Stimulated activated CD8-positive, alpha-beta memory T cell treated with anti-CD3 and anti-CD28 coated beads, Interleukin-15, amount 100 ng/mL, for 24 hours (primary cell): ENCODE data around the gene VWA5B1.
"Not testable (repeated sequence)": the region's sequence is repeated elsewhere in the genome, so short reads cannot be mapped to it uniquely, and the experiment has no call there.

Source experiments
- DNase-seq: peaks from one replicate; pipeline ENCODE4 v3.0.0-alpha.2; 2020; ENCODE audit warnings: low read depth

The VWA5B1 gene

GRCh38 chr1:20279509-20279908, 11.2 kb upstream of the VWA5B1 start:
- DNase-seq: no peak

DNA sequence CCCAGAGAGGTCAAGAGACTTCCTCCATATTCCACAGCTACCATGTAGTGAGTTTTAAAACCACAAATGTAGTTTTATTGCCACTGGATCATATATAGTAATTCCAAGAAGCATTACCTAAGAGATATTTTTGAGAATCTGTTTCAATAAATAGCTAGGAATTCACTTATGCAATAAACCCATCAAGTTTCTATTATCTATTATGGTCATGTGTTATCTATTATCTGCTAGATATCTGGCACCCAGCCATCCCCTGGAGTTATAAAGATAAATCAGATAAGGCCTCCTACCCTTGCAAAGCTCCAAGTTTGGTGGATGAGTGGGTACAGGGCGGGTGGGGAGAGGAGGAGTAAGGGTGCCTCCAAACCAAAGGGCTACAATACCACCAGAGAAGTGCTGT, 10.3 kb upstream of the VWA5B1 start:
- DNase-seq: no peak

DNA sequence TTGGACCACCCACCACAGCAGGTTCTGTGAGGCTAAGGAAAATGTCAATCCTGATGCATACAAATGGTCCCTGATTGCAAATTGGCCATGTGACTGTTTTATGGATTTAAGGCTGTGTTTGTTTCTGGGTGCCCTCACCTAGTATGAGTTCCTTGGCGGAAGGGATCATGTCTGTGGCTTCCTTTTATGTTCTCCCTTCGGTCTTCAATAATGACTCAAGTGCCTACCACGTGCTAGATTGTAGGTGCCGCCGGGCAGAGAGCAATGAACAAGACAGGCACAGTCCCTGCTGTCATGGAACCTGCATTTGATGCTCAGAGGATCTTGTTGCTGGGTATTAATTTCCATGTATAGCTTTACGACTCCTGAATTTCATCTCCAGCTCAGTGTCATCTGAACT, 9.8 kb upstream of the VWA5B1 start:
- DNase-seq: no peak

DNA sequence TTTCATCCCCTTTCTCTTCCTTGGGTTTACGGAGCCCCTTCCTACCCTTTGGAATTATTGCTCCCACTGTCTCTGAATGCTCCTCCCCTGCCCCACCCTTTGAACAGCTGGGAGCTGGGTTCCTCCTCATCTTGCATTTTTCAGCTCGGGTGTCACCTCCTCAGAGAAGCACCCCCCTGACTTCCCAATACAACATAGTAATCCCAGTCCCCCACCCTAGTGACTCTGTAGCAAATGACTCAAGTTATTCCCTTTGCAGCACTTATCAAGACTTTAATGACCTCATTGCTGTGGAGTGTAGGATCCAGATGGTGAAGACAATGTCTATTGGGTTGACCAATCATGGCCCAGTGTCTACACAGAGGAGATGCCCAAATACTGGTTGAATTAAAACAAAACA, 8.9 kb upstream of the VWA5B1 start:
- DNase-seq: no peak

GRCh38 chr1:20282533-20282932, 8.1 kb upstream of the VWA5B1 start:
- DNase-seq: no peak

- DNase-seq: no peak
Measured at GRCh38 chr1:20284046-20284445, 6.6 kb upstream of the VWA5B1 start.

DNA sequence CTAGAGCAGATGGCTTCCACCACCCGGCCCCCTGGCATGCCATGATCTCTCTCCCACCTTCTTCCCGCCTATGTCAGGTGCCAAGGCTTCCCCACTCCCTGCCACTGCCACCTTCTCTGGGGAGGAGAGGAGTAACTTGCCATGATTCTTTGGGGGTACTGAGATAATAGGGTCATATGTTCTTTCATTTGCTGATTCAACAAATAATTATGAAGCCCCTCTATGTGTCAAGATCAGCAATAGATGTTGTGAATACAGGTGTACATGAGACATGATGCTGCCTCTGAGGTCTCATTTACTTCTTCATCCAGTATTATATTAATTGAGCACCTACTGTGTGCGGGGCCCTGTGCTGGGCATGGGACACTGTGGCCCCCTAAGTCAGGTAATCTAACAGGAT, 6.0 kb upstream of the VWA5B1 start:
- no peak for DNase-seq

- no peak for DNase-seq
Measured at GRCh38 chr1:20285510-20285909, 5.2 kb upstream of the VWA5B1 start.

GRCh38 chr1:20287696-20288095, 3.0 kb upstream of the VWA5B1 start:
- not testable (repeated sequence) for DNase-seq

DNA sequence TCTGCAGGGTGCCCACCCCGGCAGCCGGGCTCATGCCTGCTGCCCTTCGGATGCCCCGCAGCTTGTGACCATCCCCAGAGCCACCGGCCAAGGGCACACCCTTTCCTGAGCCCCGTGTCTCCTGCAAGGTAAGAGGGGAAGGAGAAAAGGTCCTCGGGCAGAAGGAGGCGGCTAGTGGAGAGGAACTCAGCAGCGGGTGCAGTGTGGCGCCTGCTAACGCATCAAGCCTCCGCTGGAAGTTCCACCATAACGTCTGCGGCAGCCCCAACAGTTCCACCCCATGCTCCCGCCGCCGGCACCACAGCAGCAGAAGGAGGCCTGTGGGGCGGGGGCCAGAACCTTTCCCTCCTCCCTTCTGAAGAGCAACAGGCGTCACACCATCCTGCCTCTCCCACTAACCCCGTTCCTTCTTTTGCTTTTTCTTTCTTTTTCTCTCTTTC, 990 bp downstream of the VWA5B1 start:
- no peak for DNase-seq

- DNase-seq: no peak
Measured at GRCh38 chr1:20298626-20299025, 8.0 kb downstream of the VWA5B1 start.

GRCh38 chr1:20301463-20302107, 10.9 kb downstream of the VWA5B1 start:
- DNase-seq: no peak

GRCh38 chr1:20302108-20302471, 11.4 kb downstream of the VWA5B1 start:
- no peak for DNase-seq

GRCh38 chr1:20307026-20307425, 16.4 kb downstream of the VWA5B1 start:
- DNase-seq: no peak

DNA sequence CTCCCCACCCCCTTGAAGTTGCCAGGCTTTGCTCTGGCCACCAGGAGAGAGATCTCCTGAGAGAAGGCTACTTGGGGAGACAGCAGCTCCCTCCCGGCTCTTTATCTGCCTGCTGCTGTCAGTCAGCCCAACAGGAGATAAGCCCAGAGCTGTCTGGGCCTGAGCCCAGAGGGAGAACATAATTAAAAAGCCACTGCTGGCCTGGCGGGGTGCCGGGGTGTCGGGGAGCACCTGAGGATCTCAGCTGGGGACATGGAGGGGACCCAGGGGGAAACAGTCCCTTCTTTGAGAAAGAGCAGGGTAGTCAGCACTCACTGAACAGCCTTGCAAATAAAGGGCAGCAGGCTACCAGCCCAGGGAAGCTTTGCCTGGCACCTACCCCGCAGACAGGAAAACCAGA, 17.9 kb downstream of the VWA5B1 start:
- no peak for DNase-seq

DNA sequence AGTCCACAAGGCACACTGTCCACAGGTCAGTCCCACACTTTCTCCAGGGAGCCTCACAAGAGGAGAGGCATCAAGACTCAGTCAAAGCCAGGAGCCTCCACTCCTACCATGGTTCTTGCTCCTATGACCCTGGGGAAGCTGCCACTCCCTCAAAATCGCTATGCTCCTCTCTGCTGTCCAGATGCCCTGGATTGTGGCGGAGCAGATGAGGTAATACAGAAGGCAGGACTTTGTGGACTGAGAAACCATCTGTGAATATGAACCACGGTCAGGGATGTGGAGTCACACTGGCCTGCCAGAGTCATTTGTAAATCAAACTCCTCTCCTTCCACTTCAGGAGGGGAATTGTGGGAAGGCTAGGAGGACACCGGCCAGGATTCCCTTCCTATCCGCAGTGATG, 20.6 kb downstream of the VWA5B1 start:
- no peak for DNase-seq

- DNase-seq: no peak
Measured at GRCh38 chr1:20312310-20312709, 21.6 kb downstream of the VWA5B1 start.

GRCh38 chr1:20312818-20313217, 22.1 kb downstream of the VWA5B1 start:
- DNase-seq: no peak

- no peak for DNase-seq
Measured at GRCh38 chr1:20317471-20317870, 26.8 kb downstream of the VWA5B1 start.

DNA sequence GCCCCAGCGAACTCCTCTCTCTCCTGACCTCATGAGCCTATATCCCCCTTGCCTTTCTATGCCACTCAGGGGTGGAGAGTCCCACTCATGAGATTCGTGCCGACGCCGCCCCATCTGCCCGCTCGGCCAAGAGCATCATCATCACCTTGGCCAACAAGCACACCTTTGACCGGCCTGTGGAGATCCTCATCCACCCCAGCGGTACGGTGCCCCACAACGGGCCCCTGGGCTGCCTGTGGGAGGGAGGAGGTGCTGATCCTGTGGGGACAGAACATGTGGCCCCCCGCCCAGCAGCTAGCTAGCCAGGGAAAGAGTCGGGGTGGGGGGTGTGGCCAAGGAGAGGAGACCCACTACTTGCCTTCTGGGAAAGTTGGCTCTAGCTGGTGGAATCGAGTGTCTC, 27.8 kb downstream of the VWA5B1 start:
- no peak for DNase-seq

DNA sequence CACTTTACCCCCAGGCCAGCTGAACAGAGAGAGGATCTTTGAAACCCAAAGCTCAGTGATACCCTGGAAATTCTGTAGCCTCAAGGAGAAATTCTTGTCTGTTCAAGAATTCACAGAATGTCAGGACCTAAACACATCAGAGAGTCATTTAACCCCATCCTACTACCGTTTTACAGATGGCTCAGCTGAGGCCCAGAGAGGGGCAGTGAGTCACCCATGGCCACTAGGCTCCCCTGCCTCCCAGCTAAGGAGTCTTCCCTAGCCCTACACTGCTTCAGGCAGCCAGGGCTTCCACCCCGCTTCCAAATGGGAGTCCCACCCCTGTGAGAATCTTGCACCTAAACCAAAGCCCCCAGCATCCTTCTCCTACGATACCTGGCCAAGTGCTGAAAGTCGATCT, 28.3 kb downstream of the VWA5B1 start:
- no peak for DNase-seq

DNA sequence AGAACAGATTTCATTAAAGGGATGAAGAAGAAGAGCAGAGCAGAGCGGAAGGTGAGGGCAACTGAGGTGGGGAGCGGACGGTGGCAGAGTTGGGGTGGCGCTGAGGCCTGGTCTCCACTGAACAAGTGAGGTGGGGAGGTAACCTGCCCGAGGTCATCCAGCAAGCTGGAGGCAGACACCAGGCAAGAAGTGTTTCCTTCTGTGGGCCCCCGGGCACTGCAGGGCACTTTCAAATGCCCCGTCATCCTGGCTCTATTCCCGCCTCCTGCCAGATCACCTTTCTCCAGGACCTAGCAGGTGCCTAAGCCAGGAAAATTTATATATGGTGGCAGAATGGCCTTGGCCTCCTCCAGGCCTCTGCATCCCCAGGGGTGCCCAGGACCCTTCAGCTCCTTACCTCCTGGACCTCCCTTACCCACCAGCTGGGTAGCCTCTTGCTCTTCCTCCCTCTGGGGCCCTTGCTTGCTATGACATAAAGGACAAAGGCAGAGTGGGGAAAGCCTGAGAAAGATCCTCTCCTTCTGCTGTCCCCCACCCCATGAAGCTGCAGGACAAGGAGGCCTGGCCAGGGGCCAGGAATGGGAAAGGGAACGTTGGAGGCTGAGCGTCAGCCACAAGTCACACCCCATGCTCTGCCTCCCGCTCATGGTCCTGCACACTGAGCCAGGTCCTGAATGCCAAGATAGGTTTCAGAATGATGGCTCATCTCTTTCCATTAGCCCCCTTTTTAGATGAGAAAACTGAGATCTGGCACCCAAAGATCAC, 29.0 kb downstream of the VWA5B1 start:
- DNase-seq: no peak

GRCh38 chr1:20320704-20321103, 30.0 kb downstream of the VWA5B1 start:
- no peak for DNase-seq

GRCh38 chr1:20321573-20321972, 30.9 kb downstream of the VWA5B1 start:
- no peak for DNase-seq
